Kasumi-1 (cell line): Measurements from ENCODE around the gene NAT14.
"Not testable (repeated sequence)": the region's sequence is repeated elsewhere in the genome, so short reads cannot be mapped to it uniquely, and the experiment has no call there.

ENCODE experiments used
- DNase-seq, 2 experiments: peaks; one replicate each; lab custom pipeline; 2025; lab: John Stamatoyannopoulos, UW

NAT14 gene, protein sequence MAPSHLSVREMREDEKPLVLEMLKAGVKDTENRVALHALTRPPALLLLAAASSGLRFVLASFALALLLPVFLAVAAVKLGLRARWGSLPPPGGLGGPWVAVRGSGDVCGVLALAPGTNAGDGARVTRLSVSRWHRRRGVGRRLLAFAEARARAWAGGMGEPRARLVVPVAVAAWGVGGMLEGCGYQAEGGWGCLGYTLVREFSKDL

GRCh38 chr19:55484593-55485438, at the start of gene NAT14:
Gene NAT14, plus strand, starts transcription at chr19:55485188. Its CDS starts 521 bp downstream, at chr19:55485709.
- DNase-seq, result peak; percentile 17 to 36

DNA sequence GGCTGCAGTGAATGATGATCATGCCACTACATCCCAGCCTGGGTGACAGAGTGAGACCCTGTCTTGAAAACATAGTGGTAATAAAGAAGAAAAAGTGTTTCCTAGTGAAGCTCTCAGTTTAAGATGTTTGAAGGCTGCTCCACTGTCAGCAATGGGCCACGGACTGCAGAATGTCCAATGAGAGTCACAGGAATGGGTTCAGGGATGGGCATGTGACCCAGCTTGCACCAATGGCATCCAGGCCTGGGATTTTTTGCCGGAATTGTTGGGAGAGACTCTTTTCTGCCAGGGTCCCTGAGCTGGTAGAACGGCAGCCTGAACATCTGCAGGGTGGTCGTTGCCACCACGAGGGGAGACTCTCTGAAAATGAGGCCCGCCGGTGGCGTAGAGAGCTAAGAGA, 48.1 kb upstream of the NAT14 start:
- no peak for DNase-seq

GRCh38 chr19:55437410-55437809, 47.6 kb upstream of the NAT14 start:
- DNase-seq, result peak; percentile 60 to 83

- no peak for DNase-seq
Observed at GRCh38 chr19:55439052-55439451, 45.9 kb upstream of the NAT14 start.

- DNase-seq, result no peak
Observed at GRCh38 chr19:55440411-55441105, 44.4 kb upstream of the NAT14 start.

DNA sequence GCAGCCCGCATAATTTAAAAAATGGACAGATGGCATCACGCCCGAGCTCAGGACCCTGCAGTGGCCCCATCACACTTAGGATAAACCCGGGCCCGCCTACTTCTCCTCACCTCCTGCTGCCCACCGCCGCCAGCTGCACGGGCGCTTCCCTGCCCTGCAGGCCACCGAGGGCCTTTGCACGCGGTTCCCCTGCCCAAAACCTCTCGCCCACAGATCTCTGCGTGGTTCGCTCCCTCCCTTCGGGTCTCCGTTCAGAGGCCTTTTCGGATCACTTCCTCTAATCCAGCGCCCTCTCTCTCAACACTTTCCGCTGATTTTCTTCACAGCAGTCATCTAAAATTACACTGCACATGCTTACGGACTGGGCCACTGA, 43.7 kb upstream of the NAT14 start:
- DNase-seq, result peak; percentile 6 to 21

DNA sequence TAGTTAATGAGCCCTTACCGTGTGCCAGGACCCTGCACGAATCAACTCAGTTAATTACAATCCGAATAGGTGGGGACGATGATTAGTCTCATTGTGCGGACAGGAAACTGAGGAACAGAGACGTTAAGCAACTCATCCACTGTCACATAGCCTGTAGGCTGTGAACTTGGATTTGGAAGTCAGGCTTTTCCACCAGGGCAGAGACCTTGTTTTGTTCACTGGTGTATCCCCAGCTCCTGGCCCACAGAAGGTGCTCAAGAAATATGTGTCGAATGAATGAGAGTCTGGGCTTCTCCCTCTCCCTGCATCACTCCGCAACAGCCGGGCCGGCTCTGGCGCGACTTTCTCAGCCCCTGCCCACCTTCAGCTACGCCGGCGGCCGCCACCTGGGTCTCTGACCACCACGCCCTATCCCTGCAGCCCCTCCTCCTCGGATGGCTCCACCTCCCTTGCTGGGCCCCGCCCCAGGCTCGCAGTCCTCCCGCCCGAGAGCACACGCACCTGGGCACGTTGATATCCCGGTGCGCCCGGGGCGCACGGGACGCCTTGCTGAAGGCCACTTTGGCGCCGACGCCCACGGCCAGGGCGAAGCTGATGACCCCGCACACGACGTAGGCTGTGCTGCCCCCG, 43.2 kb upstream of the NAT14 start:
- DNase-seq, result no peak

DNA sequence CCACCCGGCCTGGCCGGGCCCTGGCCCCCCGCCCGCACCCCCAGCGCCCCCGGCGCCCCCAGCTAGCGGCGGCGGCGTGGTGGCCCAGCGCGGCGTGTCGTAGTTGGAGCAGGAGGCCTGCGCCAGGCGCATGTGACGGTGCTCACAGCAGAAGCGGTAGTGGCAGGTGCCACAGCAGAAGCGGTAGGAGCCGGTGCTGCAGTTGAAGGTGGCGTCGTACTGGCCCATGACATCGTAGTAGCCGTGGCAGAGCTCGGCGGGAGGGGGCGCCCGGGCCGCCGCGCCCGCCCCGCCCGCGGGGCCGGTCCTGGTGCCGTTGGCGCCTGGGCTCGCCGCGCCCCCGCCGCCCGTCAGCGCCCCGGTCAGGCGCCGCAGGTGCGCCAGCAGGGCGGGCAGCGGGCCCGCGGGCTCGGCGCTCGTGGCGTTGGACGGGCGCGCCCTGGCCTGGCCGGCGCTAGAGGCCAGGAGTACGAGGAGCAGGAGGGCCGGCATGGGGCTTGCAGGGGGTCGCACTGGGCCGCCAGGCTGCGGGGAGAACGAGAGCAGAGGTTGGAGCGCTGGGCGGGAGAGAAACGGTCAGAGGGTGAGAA, 42.5 kb upstream of the NAT14 start:
- no peak for DNase-seq

DNA sequence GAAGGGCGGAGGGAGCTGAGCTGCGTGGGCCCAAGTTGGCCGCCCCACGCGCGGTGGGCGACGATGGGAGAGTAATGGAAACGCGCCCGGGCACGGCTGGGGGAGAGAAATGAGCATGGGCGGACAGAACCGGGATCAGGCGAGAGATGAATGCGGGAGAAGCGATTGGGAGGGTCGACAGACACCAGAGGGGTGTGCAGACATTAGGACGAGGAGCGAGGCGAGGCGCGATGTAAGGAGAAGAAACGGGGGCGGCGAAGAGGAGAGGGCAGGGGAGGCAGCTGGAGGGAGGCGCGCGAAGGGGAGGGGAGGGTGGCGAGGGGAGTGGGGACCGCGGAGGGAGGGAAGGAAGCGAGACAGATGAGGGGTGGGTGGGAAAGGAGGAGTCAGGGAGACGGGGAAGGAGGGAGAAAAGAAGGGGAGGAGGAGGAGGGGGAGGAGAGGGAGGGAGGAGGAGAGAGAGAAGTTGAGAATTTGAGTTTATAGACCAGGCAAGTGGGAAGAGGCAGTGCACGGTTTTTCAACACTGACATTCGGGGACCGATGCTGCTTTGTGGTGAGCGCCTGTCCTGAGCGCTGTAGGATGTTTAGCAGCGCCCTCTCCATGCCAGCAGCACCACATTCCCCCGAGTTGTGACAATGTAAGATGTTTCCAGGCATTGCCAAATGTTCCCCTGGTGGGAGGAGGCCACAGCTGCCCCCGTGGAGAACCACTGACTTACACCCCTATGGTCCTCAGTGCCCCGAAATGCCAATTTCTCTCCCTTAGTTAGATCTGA, 41.8 kb upstream of the NAT14 start, which contains the start of gene SHISA7:
Gene SHISA7, minus strand, starts transcription at position 256 of the 779 bp plus-strand sequence. CDS start 437 bp downstream, outside the sequence.
- peak; percentile 12 to 41 for DNase-seq

- DNase-seq, result no peak
Observed at GRCh38 chr19:55443824-55444480, 41.0 kb upstream of the NAT14 start.

- no peak for DNase-seq
Observed at GRCh38 chr19:55444646-55445045, 40.3 kb upstream of the NAT14 start.

- no peak for DNase-seq
Observed at GRCh38 chr19:55446060-55446459, 38.9 kb upstream of the NAT14 start.

DNA sequence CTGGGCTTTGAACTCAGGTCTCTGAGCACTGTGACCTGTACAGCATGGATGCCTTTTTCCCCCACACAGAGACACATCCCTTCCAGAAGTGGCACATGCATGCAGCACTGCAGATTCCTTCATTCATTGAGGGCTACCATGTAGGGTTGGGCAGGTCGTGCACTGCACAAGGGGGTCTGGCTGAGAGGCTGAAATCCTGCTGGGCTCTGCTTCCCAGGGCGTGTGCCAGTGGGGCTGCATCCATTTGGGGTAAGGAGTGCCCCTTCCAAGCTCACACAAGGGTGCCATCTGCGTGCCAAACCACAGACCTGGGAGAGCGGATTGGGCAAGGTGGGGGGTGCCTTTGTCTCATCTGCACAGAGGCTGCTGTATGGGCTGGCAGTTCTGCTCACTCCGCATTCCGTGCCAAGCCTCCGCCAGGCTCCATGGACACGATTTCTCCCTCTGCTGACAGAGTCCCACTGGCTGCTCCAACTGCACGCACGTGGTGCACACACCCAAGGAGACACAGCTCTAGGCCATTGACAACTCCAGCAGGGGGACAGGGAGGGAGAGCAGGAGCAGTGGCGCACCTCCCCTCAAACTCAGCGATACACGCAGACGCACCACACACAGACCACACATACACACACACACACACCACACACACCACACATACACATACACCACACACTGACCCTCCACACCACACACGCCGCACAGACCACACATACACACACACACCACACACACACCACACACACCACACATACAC, 37.4 kb upstream of the NAT14 start:
- DNase-seq, result peak in 1 of 2 experiments; percentile 19

DNA sequence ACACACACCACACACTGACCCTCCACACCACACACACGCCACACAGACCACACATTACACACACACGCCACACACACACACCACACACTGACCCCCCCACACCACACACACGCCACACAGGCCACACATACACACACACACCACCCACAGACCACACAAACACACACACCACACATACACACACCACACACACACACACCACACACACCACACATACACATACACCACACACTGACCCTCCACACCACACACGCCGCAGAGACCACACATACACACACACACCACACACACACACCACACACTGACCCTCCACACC, 36.9 kb upstream of the NAT14 start:
- not testable (repeated sequence) for DNase-seq

DNA sequence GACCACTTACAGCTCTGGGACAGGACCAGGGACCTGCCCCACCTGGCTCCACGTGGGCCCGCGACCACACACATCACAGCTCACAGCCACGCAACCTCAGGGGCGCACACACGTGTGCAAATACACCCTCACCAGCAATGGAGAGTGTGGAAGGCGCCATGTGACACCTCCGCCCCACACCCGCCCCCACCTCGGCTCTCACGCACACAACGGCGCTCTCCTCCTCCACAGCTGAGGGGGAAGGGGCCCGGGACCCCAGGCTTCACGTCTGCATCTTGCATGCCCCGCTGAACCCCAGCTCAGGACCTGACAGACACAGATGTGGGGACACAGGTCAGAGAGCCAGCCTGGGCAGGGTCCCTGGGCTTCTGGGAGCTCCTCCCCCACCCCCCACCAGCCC, 35.5 kb upstream of the NAT14 start:
- DNase-seq, result no peak

DNA sequence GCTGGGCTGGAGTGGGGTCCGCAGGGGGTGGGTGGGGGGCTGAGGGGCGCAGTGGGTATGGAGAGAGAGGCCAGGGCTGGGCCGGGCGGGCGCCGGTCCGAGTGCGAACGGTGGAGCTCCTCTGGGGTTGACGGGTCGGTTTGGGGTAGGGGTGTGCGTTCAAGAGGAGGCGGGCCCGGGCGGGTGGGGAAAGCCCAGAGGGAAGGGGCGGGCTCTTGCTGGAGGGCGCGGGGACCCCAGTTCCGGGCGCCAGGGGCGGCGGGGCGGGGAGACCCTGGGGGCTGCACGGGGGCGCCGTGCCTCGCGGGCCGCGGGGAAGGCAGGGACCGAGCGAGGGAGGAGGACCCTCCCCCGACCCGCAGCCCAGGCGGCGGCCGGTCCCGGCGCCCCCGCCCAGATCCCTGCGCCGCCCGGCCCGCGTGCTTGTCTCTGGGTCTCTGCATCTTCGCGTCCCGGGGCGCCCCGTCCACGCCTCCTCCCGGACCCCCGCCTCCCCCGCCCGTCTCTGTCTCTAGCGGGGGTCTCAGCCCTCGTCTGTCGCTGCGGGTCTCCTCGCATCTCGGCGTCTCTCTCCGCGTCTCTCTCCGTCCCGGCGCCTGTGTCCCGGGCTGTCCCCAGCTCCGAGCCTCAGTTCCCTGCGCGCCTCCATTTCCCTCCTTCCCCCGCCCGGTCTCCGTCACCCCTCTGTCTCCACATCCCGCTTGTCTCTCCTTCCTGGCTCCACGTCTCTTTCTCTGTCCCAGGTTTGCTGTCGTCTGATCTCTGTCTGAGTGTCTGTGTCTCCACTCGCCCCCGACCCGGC, 33.6 kb upstream of the NAT14 start:
- no peak for DNase-seq

DNA sequence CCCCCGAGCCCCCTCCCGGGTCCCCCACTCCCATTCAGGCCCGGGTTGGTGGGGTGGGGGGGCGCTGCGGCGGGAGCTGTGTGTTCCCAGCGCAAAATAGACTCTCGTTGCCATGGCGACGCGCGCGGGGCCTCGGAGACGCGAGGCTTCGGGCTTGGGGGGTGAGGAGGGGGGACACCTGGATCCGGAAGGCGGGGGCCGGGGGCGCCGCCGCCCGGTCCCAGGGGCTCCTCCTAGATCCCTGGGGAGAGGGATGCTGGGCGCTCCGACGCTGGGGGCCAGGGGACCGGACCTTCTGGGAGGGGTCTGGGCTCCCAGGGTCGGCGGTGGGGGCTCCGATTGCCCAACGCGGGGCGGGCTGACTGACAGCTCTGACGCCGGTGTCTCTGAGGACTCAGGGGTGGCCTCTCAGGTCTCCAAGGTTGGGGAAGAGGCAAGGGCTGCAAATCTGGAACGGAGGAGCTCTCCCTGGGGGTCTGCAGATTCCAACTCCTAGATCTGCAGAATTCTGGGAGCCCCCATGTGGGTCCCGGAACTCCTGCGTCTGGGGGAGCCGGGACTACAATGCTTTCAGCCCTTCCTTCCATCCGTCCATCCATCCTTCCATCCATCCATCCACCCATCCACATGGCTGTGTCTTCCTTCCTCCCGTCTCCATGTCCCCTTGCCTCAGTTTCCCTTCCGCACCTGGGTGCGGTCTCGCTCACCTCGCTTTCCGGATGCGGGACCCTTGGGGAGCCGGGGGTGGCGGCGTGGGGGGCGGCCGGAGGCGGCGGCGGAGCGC, 32.8 kb upstream of the NAT14 start:
- DNase-seq, result no peak

- peak; percentile 47 to 49 for DNase-seq
Observed at GRCh38 chr19:55452749-55453346, 32.1 kb upstream of the NAT14 start.
